ENCODE results near the gene FETUB. TPM values are rescaled to one million over a fixed set of nuclear protein-coding genes. Genes with fewer than 3 reads are reported as not detected.

Gene FETUB
- total RNA-seq, 1 experiment from 2014 or later, result not detected

DNA sequence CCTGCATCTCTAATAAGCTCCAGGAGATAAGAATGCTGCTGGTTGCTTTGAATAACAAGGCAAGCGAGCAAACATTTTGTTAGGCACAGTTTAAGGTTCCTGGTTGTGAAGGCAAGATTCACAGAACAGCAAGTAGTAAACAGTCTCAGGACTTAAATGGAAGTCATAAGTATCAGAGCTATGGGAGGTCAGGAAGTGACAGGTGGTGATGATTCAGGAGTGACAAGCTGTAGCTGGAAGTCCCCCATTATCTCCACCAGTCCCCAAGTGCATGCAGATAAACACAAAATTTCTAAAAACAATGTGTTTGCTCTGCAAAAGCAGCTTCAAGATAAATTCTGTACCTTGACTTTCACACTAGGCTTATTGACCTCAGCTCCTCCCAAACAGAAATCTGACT lies 3.3 kb downstream of the FETUB start:
- Histone ChIP-seq H3K27ac (ENCODE audit: low read depth, low read length) (no peak overlapping the region), H3K79me2 (ENCODE audit: insufficient read depth, low read length) (no peaks in the 10 kb centered on the region), H2AFZ (ENCODE audit: low read depth, low read length, poor library complexity, severe bottlenecking) (no peak overlapping the region), H3K9me2 (ENCODE audit: insufficient read depth) (no peaks in the 10 kb centered on the region; the same call in 1 of the 2 replicates), H3K9me3 (ENCODE audit: control insufficient read depth in 1 of 2, insufficient read depth in 1 of 2, low read depth in 1 of 2, low read length in 2 of 2) (no peaks in the 10 kb centered on the region), H3K9ac (ENCODE audit: low read length) (no peak overlapping the region), H3K4me3 (replicated peaks in 1 of 2; ENCODE audit: low read depth in 1 of 2, low read length in 2 of 2) (no peak overlapping the region), H3K36me3 (ENCODE audit: control insufficient read depth in 1 of 2, insufficient read depth in 2 of 2, low read length in 2 of 2) (no peaks in the 10 kb centered on the region), H3K4me1 (ENCODE audit: control insufficient read depth in 1 of 2, insufficient read depth in 2 of 2, low read length in 2 of 2) (peaks cover 0 to 5% of the 10 kb centered on the region in 2 experiments; a peak in 1 of 4 replicates), H3K4me2 (ENCODE audit: low read length) (no peak overlapping the region), H3K27me3 (ENCODE audit: insufficient read depth, low read length) (no peaks in the 10 kb centered on the region), H4K20me1 (ENCODE audit: insufficient read depth) (no peaks in the 10 kb centered on the region)
- CTCF ChIA-PET, result interaction anchor here (1.5 kb wide), 1 partner anchor 26 kb away, joined by 5 read pairs; no protein-coding TSS in a partner anchor
- intact Hi-C loops (cut with micrococcal nuclease), result no loop called here
- ATAC-seq, result no peak
- TF ChIP-seq ZNF274 (IDR thresholded peaks at IDR 0.05; ENCODE audit: low read depth, low read length), result no peak
- no peak for TF ChIP-seq ZFX (IDR thresholded peaks at IDR 0.05)
- TF ChIP-seq TCF7L2 (IDR thresholded peaks at IDR 0.05; ENCODE audit: borderline replicate concordance, extremely low read depth, insufficient read depth, insufficient read length), result no peak
- TF ChIP-seq, protein P1, sequence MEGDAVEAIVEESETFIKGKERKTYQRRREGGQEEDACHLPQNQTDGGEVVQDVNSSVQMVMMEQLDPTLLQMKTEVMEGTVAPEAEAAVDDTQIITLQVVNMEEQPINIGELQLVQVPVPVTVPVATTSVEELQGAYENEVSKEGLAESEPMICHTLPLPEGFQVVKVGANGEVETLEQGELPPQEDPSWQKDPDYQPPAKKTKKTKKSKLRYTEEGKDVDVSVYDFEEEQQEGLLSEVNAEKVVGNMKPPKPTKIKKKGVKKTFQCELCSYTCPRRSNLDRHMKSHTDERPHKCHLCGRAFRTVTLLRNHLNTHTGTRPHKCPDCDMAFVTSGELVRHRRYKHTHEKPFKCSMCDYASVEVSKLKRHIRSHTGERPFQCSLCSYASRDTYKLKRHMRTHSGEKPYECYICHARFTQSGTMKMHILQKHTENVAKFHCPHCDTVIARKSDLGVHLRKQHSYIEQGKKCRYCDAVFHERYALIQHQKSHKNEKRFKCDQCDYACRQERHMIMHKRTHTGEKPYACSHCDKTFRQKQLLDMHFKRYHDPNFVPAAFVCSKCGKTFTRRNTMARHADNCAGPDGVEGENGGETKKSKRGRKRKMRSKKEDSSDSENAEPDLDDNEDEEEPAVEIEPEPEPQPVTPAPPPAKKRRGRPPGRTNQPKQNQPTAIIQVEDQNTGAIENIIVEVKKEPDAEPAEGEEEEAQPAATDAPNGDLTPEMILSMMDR (IDR thresholded peaks at IDR 0.05 in 2 of 3, conservative IDR thresholded peaks at IDR 0.05 in 1 of 3; ENCODE audit: borderline replicate concordance in 1 of 3, insufficient read depth in 1 of 3, low read depth in 2 of 3, low read length in 2 of 3), result no peak
- TF ChIP-seq JUND (IDR thresholded peaks at IDR 0.05), result no peak
- TF ChIP-seq FOSL1 (IDR thresholded peaks at IDR 0.05; ENCODE audit: low read depth), result no peak
- no peak for TF ChIP-seq SRF (IDR thresholded peaks at IDR 0.05; ENCODE audit: low read depth)
- TF ChIP-seq, protein P2, sequence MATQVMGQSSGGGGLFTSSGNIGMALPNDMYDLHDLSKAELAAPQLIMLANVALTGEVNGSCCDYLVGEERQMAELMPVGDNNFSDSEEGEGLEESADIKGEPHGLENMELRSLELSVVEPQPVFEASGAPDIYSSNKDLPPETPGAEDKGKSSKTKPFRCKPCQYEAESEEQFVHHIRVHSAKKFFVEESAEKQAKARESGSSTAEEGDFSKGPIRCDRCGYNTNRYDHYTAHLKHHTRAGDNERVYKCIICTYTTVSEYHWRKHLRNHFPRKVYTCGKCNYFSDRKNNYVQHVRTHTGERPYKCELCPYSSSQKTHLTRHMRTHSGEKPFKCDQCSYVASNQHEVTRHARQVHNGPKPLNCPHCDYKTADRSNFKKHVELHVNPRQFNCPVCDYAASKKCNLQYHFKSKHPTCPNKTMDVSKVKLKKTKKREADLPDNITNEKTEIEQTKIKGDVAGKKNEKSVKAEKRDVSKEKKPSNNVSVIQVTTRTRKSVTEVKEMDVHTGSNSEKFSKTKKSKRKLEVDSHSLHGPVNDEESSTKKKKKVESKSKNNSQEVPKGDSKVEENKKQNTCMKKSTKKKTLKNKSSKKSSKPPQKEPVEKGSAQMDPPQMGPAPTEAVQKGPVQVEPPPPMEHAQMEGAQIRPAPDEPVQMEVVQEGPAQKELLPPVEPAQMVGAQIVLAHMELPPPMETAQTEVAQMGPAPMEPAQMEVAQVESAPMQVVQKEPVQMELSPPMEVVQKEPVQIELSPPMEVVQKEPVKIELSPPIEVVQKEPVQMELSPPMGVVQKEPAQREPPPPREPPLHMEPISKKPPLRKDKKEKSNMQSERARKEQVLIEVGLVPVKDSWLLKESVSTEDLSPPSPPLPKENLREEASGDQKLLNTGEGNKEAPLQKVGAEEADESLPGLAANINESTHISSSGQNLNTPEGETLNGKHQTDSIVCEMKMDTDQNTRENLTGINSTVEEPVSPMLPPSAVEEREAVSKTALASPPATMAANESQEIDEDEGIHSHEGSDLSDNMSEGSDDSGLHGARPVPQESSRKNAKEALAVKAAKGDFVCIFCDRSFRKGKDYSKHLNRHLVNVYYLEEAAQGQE (IDR thresholded peaks at IDR 0.05; ENCODE audit: low read depth), result no peak
- TF ChIP-seq, protein P3, sequence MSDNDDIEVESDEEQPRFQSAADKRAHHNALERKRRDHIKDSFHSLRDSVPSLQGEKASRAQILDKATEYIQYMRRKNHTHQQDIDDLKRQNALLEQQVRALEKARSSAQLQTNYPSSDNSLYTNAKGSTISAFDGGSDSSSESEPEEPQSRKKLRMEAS (IDR thresholded peaks at IDR 0.05), result no peak
- TF ChIP-seq CEBPB (IDR thresholded peaks at IDR 0.05; ENCODE audit: low read depth), result no peak
- no peak for TF ChIP-seq YY1 (IDR thresholded peaks at IDR 0.05; ENCODE audit: extremely low read depth, insufficient replicate concordance, low read depth, low read length)
- TF ChIP-seq SIN3A (IDR thresholded peaks at IDR 0.05; ENCODE audit: low read depth), result no peak
- TF ChIP-seq EGR1 (IDR thresholded peaks at IDR 0.05; ENCODE audit: low read depth), result no peak
- TF ChIP-seq CBX3 (IDR thresholded peaks at IDR 0.05; ENCODE audit: low read depth), result no peak
- RAD21 ChIA-PET (ENCODE audit: low non-redundant PET in 1 of 2, low total read pairs in 2 of 2, uncharacterized antibody in 2 of 2, unreplicated experiment in 2 of 2), result no interaction called here
- no peak for DNase-seq (ENCODE audit: low read depth, low spot score)
- no TSS peak for BruUV-seq (replicated peaks)
- POLR2A ChIA-PET, result no interaction called here

All from HCT116 (cell line).